AG09309 (cell line): ENCODE measurements around the gene KRT222.

Experiments
- DNase-seq: peaks from one replicate; pipeline ENCODE4 v3.0.0-alpha.2; 2010; ENCODE audit warnings: low read depth
- H3K4me3 ChIP-seq: 2 replicates; pipeline ENCODE4 v1.5.1; 2011; ENCODE audit warnings: mild to moderate bottlenecking, low read depth, low read length, moderate library complexity; ENCODE audit not compliant: control insufficient read depth
- CTCF ChIP-seq: IDR thresholded peaks from 2 replicates; pipeline ENCODE4 v1.5.1; 2011; ENCODE audit warnings: mild to moderate bottlenecking, low read depth, low read length, inconsistent platforms; ENCODE audit not compliant: insufficient read depth, control insufficient read depth; ENCODE audit errors: missing control alignments

Gene KRT222

GRCh38 chr17:40607641-40608040 is 57.3 kb downstream of the KRT222 start:
- no peak for DNase-seq
- H3K4me3 ChIP-seq, result no peak overlapping the region
- no peak for TF ChIP-seq CTCF

- TF ChIP-seq CTCF, result no peak
- no peak overlapping the region for H3K4me3 ChIP-seq
- DNase-seq, result no peak
These were observed 58.2 kb downstream of the KRT222 start for GRCh38 chr17:40606548-40607353.

- H3K4me3 ChIP-seq, result no peak overlapping the region
- no peak for TF ChIP-seq CTCF
- DNase-seq, result no peak
These were observed 59.7 kb downstream of the KRT222 start for GRCh38 chr17:40605306-40605705.
